K562 (cell line): ENCODE data around the gene C3orf85. TPM values are rescaled to one million over a fixed set of nuclear protein-coding genes. Genes with fewer than 3 reads are reported as not detected.

Experiments used
- GABPA ChIP-seq: fragments of 200-800 bp; sonication (Bioruptor generic); conservative IDR thresholded peaks from 2 replicates; pipeline ENCODE4 v1.6.1; 2016; ENCODE audit warnings: low read depth, missing genetic modification characterization, missing compliant biosample characterization
- polyA plus RNA-seq, 8 experiments: library from polyadenylated mRNA; depleted of rRNA in 4 of 8; stranded (reverse) in 5 of 8; unstranded in 3 of 8; fragments of >200 nt; fragmentation: Nextera tagmentation in 2 of 8; fragmentation: Illumina TruSeq in 1 of 8; extraction: Ambion mirVana in 2 of 8; extraction: Trizol in 1 of 8; gene quantifications; 2 replicates each; pipeline versions ENCODE4 v1.2.1 to v1.2.3, GENCODE V29; 2011 to 2014; ENCODE audit warnings: inconsistent platforms in 1 of 8, missing spikeins in 1 of 8
- total RNA-seq, 7 experiments: library from RNA; depleted of rRNA in 6 of 7; stranded (reverse); fragments of >200 nt in 6 of 7; fragmentation: Illumina TruSeq in 2 of 7; extraction: Trizol in 2 of 7; gene quantifications; 2 replicates each; pipeline versions ENCODE4 v1.2.1 to v1.2.3, GENCODE V29; 2011 to 2021; ENCODE audit warnings: low replicate concordance in 1 of 7
- TF ChIP-seq, protein P1 (sequence below): fragments of 450-650 bp; IDR thresholded peaks from 2 replicates; pipeline ENCODE4 v1.6.1; 2016; ENCODE audit warnings: mild to moderate bottlenecking, moderate library complexity
- TF ChIP-seq, protein P2 (sequence below), 2 experiments: fragments of 450-650 bp; formaldehyde crosslinking in 1 of 2; IDR thresholded peaks; 2 replicates each; pipeline versions ENCODE4 v1.4.0 to v1.6.1; 2014 to 2020; ENCODE audit warnings: mild to moderate bottlenecking in 2 of 2, borderline replicate concordance in 1 of 2, low read depth in 1 of 2

Gene C3orf85
- total and polyA plus RNA-seq, 9 of the 15 experiments (the other 6 are each of a cell fraction or from before 2014, with no cell fraction given) = not detected

DNA sequence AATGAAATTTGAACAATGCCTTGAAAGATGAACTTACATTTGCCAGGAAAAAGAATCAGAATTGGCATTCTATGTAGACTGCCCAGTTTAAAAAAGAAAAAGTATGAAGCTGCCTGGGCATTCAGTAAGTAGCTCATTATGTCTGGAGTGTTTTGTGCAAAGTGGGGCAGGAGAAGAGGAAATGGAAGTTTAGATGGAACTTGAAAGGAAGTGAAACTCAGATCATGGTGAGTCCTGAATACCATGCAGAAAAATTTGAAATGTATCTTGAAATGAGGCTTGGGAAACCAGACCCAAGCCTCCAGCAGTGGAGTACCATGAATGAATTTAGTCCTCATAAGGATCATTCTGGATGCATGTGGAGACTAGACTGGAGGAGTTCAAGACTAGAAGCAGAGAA lies 13.8 kb upstream of the C3orf85 start (continued):
- TF ChIP-seq, protein P1, sequence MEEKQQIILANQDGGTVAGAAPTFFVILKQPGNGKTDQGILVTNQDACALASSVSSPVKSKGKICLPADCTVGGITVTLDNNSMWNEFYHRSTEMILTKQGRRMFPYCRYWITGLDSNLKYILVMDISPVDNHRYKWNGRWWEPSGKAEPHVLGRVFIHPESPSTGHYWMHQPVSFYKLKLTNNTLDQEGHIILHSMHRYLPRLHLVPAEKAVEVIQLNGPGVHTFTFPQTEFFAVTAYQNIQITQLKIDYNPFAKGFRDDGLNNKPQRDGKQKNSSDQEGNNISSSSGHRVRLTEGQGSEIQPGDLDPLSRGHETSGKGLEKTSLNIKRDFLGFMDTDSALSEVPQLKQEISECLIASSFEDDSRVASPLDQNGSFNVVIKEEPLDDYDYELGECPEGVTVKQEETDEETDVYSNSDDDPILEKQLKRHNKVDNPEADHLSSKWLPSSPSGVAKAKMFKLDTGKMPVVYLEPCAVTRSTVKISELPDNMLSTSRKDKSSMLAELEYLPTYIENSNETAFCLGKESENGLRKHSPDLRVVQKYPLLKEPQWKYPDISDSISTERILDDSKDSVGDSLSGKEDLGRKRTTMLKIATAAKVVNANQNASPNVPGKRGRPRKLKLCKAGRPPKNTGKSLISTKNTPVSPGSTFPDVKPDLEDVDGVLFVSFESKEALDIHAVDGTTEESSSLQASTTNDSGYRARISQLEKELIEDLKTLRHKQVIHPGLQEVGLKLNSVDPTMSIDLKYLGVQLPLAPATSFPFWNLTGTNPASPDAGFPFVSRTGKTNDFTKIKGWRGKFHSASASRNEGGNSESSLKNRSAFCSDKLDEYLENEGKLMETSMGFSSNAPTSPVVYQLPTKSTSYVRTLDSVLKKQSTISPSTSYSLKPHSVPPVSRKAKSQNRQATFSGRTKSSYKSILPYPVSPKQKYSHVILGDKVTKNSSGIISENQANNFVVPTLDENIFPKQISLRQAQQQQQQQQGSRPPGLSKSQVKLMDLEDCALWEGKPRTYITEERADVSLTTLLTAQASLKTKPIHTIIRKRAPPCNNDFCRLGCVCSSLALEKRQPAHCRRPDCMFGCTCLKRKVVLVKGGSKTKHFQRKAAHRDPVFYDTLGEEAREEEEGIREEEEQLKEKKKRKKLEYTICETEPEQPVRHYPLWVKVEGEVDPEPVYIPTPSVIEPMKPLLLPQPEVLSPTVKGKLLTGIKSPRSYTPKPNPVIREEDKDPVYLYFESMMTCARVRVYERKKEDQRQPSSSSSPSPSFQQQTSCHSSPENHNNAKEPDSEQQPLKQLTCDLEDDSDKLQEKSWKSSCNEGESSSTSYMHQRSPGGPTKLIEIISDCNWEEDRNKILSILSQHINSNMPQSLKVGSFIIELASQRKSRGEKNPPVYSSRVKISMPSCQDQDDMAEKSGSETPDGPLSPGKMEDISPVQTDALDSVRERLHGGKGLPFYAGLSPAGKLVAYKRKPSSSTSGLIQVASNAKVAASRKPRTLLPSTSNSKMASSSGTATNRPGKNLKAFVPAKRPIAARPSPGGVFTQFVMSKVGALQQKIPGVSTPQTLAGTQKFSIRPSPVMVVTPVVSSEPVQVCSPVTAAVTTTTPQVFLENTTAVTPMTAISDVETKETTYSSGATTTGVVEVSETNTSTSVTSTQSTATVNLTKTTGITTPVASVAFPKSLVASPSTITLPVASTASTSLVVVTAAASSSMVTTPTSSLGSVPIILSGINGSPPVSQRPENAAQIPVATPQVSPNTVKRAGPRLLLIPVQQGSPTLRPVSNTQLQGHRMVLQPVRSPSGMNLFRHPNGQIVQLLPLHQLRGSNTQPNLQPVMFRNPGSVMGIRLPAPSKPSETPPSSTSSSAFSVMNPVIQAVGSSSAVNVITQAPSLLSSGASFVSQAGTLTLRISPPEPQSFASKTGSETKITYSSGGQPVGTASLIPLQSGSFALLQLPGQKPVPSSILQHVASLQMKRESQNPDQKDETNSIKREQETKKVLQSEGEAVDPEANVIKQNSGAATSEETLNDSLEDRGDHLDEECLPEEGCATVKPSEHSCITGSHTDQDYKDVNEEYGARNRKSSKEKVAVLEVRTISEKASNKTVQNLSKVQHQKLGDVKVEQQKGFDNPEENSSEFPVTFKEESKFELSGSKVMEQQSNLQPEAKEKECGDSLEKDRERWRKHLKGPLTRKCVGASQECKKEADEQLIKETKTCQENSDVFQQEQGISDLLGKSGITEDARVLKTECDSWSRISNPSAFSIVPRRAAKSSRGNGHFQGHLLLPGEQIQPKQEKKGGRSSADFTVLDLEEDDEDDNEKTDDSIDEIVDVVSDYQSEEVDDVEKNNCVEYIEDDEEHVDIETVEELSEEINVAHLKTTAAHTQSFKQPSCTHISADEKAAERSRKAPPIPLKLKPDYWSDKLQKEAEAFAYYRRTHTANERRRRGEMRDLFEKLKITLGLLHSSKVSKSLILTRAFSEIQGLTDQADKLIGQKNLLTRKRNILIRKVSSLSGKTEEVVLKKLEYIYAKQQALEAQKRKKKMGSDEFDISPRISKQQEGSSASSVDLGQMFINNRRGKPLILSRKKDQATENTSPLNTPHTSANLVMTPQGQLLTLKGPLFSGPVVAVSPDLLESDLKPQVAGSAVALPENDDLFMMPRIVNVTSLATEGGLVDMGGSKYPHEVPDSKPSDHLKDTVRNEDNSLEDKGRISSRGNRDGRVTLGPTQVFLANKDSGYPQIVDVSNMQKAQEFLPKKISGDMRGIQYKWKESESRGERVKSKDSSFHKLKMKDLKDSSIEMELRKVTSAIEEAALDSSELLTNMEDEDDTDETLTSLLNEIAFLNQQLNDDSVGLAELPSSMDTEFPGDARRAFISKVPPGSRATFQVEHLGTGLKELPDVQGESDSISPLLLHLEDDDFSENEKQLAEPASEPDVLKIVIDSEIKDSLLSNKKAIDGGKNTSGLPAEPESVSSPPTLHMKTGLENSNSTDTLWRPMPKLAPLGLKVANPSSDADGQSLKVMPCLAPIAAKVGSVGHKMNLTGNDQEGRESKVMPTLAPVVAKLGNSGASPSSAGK = no peak
- TF ChIP-seq, protein P2, sequence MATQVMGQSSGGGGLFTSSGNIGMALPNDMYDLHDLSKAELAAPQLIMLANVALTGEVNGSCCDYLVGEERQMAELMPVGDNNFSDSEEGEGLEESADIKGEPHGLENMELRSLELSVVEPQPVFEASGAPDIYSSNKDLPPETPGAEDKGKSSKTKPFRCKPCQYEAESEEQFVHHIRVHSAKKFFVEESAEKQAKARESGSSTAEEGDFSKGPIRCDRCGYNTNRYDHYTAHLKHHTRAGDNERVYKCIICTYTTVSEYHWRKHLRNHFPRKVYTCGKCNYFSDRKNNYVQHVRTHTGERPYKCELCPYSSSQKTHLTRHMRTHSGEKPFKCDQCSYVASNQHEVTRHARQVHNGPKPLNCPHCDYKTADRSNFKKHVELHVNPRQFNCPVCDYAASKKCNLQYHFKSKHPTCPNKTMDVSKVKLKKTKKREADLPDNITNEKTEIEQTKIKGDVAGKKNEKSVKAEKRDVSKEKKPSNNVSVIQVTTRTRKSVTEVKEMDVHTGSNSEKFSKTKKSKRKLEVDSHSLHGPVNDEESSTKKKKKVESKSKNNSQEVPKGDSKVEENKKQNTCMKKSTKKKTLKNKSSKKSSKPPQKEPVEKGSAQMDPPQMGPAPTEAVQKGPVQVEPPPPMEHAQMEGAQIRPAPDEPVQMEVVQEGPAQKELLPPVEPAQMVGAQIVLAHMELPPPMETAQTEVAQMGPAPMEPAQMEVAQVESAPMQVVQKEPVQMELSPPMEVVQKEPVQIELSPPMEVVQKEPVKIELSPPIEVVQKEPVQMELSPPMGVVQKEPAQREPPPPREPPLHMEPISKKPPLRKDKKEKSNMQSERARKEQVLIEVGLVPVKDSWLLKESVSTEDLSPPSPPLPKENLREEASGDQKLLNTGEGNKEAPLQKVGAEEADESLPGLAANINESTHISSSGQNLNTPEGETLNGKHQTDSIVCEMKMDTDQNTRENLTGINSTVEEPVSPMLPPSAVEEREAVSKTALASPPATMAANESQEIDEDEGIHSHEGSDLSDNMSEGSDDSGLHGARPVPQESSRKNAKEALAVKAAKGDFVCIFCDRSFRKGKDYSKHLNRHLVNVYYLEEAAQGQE (IDR thresholded peaks at IDR 0.05; ENCODE audit: borderline replicate concordance) = no peak
- TF ChIP-seq, protein P2 (CRISPR knock-in tag; IDR thresholded peaks at IDR 0.05; ENCODE audit: low read depth) = no peak
- TF ChIP-seq GABPA = no peak
